HepG2 (cell line): ENCODE measurements around the gene TMEM116. TPM values are rescaled to one million over a fixed set of nuclear protein-coding genes. Genes with fewer than 3 reads are reported as not detected.
"Not testable (repeated sequence)": the region's sequence is repeated elsewhere in the genome, so short reads cannot be mapped to it uniquely, and the experiment has no call there.

Experiments used
- ATAC-seq: fragments of 200-7000 bp; cut with Tn5 transposase; 3 replicates; pipeline ENCODE4 v1.9.1; 2020; ENCODE audit warnings: mild to moderate bottlenecking, moderate library complexity
- BruUV-seq: library from RNA; stranded (reverse); fragments of 400-500 nt; replicated peaks from 2 replicates; lab custom pipeline; 2021; lab: Mats Ljungman, UMichigan
- CTCF ChIA-PET: fragments of 300-600 bp; formaldehyde crosslinking; extraction: SDS; loops from one replicate; lab custom pipeline; 2021; ENCODE audit warnings: low total read pairs, inconsistent platforms, low intra/inter-chr PET ratio; lab: Yijun Ruan, JAX
- POLR2A ChIA-PET: fragments of 350-600 bp; sonication (Branson Sonifier 250); formaldehyde crosslinking; loops from one replicate; lab custom pipeline; 2020; ENCODE audit warnings: antibody characterized with exemption, inconsistent platforms; lab: Yijun Ruan, JAX
- DNase-seq: peaks from one replicate; pipeline ENCODE4 v3.0.0-alpha.2; 2015; ENCODE audit warnings: low spot score
- FAIRE-seq: peaks from 3 replicates; lab custom pipeline; 2011; peaks lifted over from hg19 to GRCh38; lab: Jason Lieb, UNC
- H2AFZ ChIP-seq: one replicate; pipeline ENCODE4 v1.6.1; 2011; ENCODE audit warnings: low read length, inconsistent platforms
- H3K27ac ChIP-seq: fragments of 300-600 bp; 3 replicates; pipeline ENCODE4 v1.8.0; 2011; ENCODE audit warnings: mixed run types, mild to moderate bottlenecking, mixed read lengths, low read length, inconsistent platforms; ENCODE audit not compliant: insufficient read depth; ENCODE audit errors: extremely low read length
- H3K27me3 ChIP-seq, 2 experiments: fragments of 200-600 bp in 1 of 2; 2 replicates in 1 of 2; 3 replicates in 1 of 2; pipeline versions ENCODE4 v1.6.0 to v1.8.0; 2011; ENCODE audit warnings: low read length in 2 of 2, mild to moderate bottlenecking in 2 of 2, moderate library complexity in 2 of 2, inconsistent platforms in 1 of 2; ENCODE audit not compliant: insufficient read depth in 2 of 2, control insufficient read depth in 1 of 2
- H3K36me3 ChIP-seq, 2 experiments: fragments of 200-600 bp in 1 of 2; replicated peaks in 1 of 2; 2 replicates in 1 of 2; 3 replicates in 1 of 2; pipeline versions ENCODE4 v1.5.1 to v1.8.0; 2011; ENCODE audit warnings: low read length in 2 of 2, inconsistent platforms in 1 of 2; ENCODE audit not compliant: insufficient read depth in 2 of 2, control insufficient read depth in 1 of 2
- H3K4me1 ChIP-seq: 2 replicates; pipeline ENCODE4 v1.5.1; 2012; ENCODE audit warnings: low read length, inconsistent platforms; ENCODE audit not compliant: insufficient read depth
- H3K4me2 ChIP-seq: 2 replicates; pipeline ENCODE4 v1.6.0; 2011; ENCODE audit warnings: low read depth, low read length, inconsistent platforms
- H3K4me3 ChIP-seq, 3 experiments: fragments of 200-600 bp in 1 of 3; sonication (generic), shearing (Covaris generic) in 1 of 3; replicated peaks in 1 of 3; 2 replicates each; pipeline ENCODE4 v1.5.1; 2011 to 2016; ENCODE audit warnings: low read length in 3 of 3, inconsistent platforms in 2 of 3, low read depth in 2 of 3, mild to moderate bottlenecking in 2 of 3, control low read depth in 1 of 3, mixed read lengths in 1 of 3; ENCODE audit not compliant: insufficient read depth in 1 of 3
- H3K79me2 ChIP-seq: one replicate; pipeline ENCODE4 v1.6.1; 2011; ENCODE audit warnings: low read length, inconsistent platforms; ENCODE audit not compliant: insufficient read depth
- H3K9ac ChIP-seq: 2 replicates; pipeline ENCODE4 v1.6.0; 2011; ENCODE audit warnings: mild to moderate bottlenecking, low read depth, low read length, inconsistent platforms; ENCODE audit not compliant: insufficient read depth
- H3K9me3 ChIP-seq: 2 replicates; pipeline ENCODE4 v1.5.1; 2012; ENCODE audit warnings: mild to moderate bottlenecking, low read length
- H4K20me1 ChIP-seq: 2 replicates; pipeline ENCODE4 v1.6.0; 2011; ENCODE audit warnings: inconsistent platforms, mild to moderate bottlenecking, low read length, moderate library complexity; ENCODE audit not compliant: insufficient read depth
- WGBS: methylation state at CpG from one replicate; pipeline ENCODE4 v1.1.6; 2017; ENCODE audit warnings: low lambda C conversion rate; 5-methylcytosine and 5-hydroxymethylcytosine counted together
- in situ Hi-C: cut with HindIII; loops from 2 replicates; pipeline ENCODE4 v1.10.0; 2017; ENCODE audit warnings: low pct_unique_long_range_greater_than_20kb; ENCODE audit not compliant: extremely low pct_ligation_motif_present
- intact Hi-C: fragments of 100-400 bp; cut with micrococcal nuclease; formaldehyde crosslinking; loops from one replicate; pipeline ENCODE4 v1.10.0; 2022; ENCODE audit not compliant: unreplicated experiment
- polyA plus RNA-seq, 8 experiments: library from polyadenylated mRNA; depleted of rRNA in 3 of 8; stranded (reverse) in 7 of 8; unstranded in 1 of 8; fragments of >200 nt; fragmentation: Illumina TruSeq in 4 of 8; extraction: Trizol in 4 of 8; gene quantifications; 2 replicates each; pipeline versions ENCODE4 v1.2.1 to v1.2.3, GENCODE V29; 2011 to 2016; ENCODE audit warnings: low read depth in 4 of 8, missing spikeins in 1 of 8, mixed read lengths in 1 of 8; ENCODE audit not compliant: insufficient read depth in 1 of 8
- total RNA-seq, 5 experiments: library from RNA; depleted of rRNA; stranded (reverse); fragments of >200 nt; fragmentation: Illumina TruSeq; extraction: Trizol; gene quantifications; 2 replicates each; pipeline ENCODE4 v1.2.3, GENCODE V29; 2016; ENCODE audit warnings: low read depth in 1 of 5

Gene TMEM116
- total and polyA plus RNA-seq, 2 of the 13 experiments (the other 11 are each of a cell fraction or from before 2014, with no cell fraction given): 14.0 to 17.8 TPM

DNA sequence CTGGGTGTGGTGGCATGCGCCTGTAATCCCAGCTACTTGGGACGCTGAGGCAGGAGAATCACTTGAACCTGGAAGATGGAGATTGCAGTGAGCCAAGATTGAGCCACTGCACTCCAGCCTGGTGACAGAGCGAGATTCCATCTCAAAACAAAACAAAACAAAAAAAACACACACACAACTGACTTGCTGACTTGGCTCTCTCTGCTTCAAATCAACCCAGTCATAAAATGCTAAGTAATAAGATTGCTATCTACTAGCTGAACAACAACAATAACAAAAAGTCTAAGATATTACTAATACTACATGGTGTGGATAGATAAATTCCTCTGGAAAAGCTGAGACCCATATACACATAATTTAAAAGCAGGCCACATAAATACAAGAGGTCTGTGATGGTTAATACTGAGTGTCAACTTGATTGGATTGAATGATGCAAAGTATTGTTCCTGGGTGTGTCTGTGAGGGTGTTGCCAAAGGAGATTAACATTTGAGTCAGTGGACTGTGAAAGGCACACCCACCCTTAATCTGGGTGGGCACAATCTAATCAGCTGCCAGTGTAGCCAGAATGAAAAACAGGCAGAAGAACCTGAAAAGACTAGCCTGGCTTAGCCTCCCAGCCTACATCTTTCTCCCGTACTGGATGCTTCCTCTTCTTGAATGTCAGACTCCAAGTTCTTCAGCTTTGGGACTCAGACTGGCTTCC, 60.7 kb downstream of the TMEM116 start:
- ATAC-seq, intact Hi-C loops, H3K4me3 ChIP-seq, H3K4me1 ChIP-seq, CTCF ChIA-PET, H3K9ac ChIP-seq, H3K27ac ChIP-seq, H3K79me2 ChIP-seq, in situ Hi-C loops, H3K27me3 ChIP-seq, H2AFZ ChIP-seq, FAIRE-seq, DNase-seq, H3K36me3 ChIP-seq, H3K4me2 ChIP-seq, BruUV-seq, H4K20me1 ChIP-seq: not testable (repeated sequence)
- POLR2A ChIA-PET: interaction anchor here (1.8 kb wide), 1 partner anchor 61 kb away, joined by 5 read pairs; the partner anchor contains the start of genes ERP29 and TMEM116
- 96% methylated on average over 4 of the region's 4 CpGs for WGBS
- H3K9me3 ChIP-seq: peaks cover 24% of the 10 kb centered on the region

DNA sequence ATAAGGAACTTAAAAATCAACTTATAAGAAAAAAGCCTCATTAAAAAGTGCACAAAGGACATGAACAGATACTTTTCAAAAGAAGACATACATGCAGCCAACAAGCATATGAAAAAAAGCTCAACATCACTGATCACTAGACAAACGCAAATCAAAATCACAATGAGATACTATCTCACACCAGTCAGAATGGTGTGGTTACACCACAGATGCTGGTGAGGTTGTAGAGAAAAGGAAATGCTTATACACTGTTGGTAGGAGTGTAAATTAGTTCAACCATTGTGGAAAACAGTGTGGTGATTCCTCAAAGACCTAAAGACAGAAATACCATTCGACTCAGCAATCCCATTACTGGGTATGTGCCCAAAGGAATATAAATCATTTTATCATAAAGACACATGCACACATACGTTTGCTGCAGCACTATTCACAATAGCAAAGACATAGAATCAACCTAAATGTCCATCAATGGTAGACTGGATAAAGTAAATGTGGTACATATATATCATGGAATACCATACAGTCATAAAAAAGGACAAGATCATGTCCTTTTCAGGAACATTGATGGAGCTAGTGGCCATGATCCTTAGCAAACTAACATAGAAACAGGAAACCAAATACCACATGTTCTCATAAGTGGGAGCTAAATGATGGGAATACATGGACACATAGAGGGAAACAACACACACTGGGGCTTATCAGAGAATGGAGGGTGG, 61.8 kb downstream of the TMEM116 start:
- BruUV-seq, CTCF ChIA-PET: not testable (repeated sequence)
- WGBS: 86% methylated on average over 3 of the region's 3 CpGs

More for the DNA sequence above, 61.8 kb downstream of the TMEM116 start:
- H3K79me2 ChIP-seq, ATAC-seq, H2AFZ ChIP-seq, FAIRE-seq, H3K4me2 ChIP-seq, H3K36me3 ChIP-seq, H3K4me3 ChIP-seq, H3K27ac ChIP-seq, intact Hi-C loops, H4K20me1 ChIP-seq, in situ Hi-C loops, DNase-seq, H3K9ac ChIP-seq, H3K27me3 ChIP-seq: not testable (repeated sequence)
- Histone ChIP-seq H3K4me1 (peaks cover 21% of the 10 kb centered on the region), H3K9me3 (peaks cover 20% of the 10 kb centered on the region)
- POLR2A ChIA-PET: interaction anchor here (1.8 kb wide), 1 partner anchor 62 kb away, joined by 5 read pairs; the partner anchor contains the start of genes ERP29 and TMEM116
